Stimulated activated CD8-positive, alpha-beta memory T cell treated with anti-CD3 and anti-CD28 coated beads, Interleukin-15, amount 100 ng/mL, for 48 hours (primary cell): ENCODE measurements around the gene FREM3.
A peak's percentile ranks its signal among the peaks of the same experiment; 100 is the strongest.
"Not testable (repeated sequence)": the region's sequence is repeated elsewhere in the genome, so short reads cannot be mapped to it uniquely, and the experiment has no call there.

ENCODE experiments used
- DNase-seq, 2 donors: peaks; one replicate each; pipeline ENCODE4 v3.0.0-alpha.2; 2020; ENCODE audit warnings: low read depth in 2 of 2

Gene FREM3

DNA sequence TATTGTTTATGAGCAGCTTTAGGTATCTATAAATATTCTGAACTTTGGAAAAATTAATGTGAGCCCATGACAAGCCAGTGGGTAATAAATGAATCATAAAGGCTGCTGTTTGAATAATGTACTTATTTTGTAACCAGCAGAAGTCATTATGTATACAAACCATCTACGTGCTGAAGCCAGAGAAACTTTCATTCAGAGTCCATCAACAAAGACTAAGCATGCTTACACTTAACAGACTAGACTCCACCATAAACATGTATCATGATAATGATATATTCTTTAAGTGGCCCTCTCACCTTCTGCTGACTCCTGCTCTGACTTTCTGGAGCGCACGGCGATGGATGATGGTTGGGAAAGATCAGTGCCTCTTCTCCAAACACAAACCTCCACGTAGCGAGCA, 114.9 kb downstream of the FREM3 start:
- no peak for DNase-seq

DNA sequence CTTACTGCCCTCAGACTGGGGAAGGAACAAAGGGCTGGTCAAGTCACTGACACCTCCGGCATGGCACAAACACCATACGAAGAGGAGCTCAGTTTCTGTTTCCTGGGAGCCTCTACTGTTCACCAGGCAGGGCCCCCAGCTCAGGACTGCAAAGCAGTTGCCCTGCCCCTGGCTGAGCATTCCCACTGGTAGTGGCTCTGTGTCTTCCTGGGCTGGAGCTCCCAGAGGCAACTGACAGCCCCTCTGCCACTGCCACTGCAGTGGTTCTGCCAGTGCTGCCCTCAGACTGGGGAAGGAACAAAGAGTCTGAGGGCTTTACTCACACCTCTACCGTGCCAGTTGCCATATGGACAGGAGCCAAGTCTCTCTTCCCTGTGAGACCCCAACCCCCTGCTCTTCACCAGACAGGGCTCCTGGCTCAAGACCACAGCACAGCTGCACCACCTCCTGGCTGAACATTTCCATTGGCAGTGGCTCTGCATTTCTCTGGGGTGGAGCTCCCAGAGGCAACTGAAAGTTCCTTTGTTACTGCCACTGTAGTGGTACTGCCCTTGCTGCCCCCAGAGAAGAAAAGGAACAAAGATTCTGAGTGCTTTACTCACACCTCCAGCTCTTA, 119.0 kb downstream of the FREM3 start:
- DNase-seq, result no peak

DNA sequence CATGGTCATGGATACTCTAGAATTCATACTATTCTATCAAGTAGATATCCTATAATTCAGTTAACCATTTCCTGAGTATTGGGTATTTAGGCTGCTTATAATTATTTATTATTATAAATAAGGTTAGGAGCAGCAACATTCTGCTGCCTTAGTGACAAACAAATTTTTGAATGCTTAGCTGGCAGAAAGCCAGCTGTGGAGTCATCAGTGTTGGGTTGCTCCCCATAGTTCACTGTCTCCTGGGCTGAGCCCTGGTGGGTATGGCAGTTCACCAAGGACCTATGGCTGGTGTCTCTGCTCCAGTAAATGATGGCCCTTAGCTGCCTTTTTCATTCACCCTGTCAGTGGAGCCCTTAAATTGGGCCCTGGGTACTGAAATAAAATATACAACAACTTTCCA, 125.1 kb downstream of the FREM3 start:
- DNase-seq, result no peak

DNA sequence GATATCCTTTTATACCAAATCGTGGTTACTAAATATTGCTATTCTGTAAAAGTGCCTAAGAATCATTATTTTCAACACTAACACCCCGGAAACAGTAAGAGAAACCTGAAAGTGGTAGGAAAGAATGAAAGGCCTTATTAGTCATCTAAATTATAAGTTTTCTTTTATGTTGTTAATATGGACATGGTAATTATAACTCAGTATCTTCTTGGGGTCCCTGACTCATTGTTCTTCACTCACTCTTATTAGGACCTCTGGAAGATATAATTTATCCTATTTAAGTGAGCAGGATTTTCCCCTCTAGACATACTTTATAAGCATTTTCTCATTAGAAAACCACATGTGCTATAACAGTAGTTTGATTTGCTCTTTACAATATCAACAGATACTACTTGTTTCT, 136.0 kb downstream of the FREM3 start:
- no peak for DNase-seq

DNA sequence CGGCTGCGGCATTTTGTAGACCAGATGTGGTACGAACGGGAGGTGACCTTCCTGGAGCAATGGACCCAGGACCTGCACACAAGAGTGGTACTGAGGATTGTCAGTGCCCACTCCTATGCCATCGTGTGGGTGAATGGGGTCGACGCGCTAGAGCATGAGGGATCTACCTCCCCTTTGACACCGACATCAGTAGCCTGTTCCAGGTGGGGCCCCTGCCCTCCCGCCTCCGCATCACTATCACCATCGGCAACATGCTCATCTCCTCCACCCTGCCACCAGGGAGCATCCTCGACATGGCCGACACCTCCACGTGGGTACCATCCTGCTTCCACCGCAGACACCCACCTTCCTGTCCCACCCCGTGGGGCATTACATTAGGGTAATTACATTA, 140.7 kb downstream of the FREM3 start:
- peak in 1 of 2 donors; percentile 12 for DNase-seq

DNA sequence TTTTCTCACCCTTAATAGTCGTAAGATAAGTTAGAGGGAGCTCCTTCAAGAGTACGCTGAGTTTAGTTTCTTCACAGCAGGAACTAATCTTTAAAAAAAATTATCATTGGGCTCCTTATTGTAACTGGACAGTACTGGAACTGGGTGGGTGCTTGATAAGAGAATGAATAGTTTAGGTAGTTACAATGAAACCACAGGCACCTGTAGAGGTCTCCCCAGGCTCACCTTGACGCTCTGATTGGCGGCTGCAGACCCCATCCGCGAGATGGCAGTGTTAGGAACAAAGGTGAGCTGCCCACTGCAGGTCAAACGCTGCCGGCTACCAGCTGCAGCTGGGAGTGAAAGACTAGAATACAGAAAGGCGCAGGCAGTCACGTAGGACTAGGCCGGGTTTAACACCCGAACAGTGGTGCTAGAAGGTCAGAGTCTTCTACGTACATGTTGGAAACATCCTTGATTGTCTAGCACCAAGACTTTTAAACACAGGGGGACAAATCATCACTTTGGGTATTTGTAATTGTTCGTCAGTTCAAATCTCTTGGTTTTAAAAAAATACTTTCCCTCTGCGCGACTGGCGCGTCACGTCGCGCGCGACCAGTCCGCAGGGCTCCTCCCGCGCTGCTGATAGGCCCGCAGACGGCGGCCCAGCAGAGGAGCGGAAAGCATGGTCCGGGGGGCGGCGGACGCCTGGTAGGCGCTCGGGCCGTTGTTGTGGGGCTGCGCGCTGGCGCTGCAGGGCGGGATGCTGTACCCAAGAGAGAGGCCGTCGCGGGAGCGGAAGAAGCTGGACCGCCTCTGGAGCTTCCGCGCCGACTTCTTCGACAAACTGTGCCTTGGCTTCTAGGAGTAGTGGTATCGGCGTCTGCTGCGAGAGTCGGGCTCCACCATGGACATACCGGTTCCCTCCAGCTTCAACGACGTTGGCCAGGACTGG, 141.4 kb downstream of the FREM3 start:
- peak; percentile 47 to 54 for DNase-seq

DNA sequence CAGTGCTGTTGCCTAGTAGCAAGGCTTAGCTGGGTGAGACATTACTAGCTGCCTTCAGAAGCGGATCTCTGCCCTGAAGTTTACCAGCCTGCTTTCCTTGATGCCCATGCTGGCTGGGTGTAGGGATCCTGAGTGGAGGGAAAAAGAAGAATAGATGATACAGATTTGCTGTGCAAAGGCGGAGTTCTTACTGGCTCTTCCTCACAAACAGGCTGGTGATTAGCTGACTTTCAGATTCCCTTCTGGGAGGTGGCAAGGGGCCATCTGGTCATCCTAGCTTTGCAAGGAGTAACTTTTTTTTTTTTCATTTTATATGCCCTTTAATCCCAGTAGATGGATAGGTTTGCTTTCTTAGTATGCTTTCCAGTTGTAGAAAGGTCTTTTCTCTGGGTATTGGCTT, 142.2 kb downstream of the FREM3 start:
- no peak for DNase-seq

DNA sequence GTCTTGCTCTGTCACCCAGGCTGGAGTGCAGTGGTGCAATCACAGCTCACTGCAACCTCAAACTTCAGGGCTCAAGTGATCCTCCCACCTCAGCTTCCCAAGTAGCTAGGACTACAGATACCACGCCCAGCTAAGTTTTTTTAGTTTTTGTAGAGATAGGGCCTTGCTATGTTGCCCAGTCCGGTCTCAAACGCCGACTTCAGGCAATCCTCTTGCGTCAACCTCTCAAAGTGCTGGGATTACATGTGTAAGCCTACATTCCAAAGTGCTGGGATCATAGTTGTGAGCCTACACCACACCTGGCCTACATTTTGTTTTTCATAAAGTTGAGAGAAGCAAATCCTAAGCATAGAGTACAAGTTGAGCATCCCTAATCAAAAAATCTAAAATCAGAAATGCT, 144.8 kb downstream of the FREM3 start:
- no peak for DNase-seq

DNA sequence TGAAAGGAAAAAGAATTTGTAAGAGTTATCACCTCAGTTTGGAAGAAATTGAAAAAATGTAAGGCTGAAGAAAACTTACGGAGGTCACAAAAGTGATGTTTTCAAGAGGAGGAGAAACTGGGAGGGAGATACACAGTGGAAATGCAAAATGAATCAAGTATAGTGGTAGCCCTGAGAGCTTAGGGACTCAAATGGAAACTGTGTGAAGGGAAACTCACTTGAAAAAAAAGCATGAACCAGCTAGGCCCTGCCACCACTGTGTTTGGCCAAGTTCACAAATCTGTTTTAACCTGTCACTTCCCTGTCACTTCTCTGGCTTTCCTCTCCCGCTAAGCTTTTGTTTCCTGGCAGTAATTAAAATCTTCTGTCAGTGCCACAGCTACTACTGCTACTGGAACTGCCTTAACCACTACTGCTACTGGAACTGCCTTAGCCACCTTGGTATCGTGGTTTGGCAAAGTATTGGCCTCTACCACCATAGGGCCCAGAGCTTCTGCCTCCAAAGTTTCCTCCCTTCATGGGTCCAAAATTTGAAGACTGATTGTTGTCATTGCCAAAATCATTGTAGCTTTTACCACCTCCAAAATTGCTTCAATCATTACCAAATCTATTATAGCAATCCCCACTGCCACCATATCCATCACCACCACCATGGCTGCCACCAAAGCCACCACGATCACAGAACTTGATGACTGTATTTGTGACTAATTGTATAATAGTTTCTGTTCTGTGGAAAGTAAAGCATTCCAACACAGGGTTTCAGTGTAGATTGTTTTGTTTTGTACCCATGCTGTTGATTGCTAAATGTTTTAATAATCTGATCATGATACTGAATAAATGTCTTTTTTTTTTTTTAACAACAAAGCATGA, 145.5 kb downstream of the FREM3 start:
- DNase-seq, result peak in 1 of 2 donors; percentile 12

DNA sequence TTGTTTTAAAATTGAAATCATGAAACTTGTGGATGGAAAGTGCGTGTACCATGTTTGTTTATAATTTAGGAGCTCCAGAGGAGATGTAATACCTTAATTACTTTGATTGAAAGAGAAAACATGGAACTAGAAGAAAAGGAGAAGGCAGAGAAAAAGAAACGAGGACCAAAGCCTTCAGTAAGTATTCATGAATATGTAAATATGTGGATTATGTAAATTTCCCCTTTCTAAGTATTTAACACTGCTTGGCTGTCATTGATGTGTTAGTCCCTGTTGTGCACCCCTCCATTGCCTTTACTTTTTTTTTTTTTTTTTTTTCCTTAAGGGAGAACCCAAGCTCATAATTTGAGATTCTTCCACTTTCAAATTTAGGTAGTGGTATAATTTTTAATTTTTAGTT, 150.5 kb downstream of the FREM3 start:
- no peak for DNase-seq

DNA sequence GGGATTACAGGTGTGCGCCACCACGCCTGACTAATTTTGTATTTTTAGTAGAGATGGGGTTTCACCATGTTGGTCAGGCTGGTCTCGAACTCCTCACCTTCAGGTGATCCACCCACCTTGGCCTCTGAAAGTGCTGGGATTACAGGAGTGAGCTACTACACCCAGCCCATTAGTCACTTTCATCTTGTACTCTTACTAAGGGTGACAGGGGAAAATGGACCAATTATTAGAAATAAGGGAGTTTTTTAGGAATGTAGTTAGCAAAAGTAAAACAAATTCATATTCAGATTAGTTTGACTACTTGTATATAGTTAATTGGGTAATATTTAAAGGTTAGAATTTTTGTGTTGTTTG, 160.8 kb downstream of the FREM3 start:
- DNase-seq, result no peak

DNA sequence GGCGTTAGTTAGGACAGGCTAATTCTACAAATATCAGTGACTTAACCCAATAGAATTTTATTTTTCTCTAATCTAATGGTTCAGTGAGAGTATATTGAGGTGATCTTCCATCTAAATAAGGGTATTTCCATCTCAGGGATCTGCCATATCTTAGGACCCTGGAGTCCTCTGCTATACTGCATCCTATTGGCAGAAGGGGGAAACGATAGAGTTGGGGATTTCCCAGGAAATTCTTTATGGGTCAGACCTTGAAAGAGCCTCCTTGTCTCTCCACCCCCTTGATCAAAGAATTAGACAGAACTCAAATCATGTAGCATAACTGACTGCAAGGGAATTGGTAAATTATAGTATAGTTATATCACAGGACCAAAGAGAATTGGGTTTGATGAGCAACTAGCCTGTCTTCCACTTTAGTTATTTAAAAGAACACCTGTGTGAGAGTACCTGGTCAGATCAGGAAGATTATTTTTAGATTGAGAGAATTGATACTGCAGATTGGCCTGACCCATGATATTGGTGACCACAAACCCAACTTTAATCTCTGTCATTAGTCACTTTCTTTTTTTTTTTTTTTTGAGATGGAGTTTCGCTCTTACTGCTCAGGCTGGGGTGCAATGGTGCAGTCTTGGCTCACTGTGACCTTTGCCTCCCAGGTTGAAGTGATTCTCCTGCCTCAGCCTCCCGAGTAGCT, 161.4 kb downstream of the FREM3 start:
- no peak for DNase-seq

DNA sequence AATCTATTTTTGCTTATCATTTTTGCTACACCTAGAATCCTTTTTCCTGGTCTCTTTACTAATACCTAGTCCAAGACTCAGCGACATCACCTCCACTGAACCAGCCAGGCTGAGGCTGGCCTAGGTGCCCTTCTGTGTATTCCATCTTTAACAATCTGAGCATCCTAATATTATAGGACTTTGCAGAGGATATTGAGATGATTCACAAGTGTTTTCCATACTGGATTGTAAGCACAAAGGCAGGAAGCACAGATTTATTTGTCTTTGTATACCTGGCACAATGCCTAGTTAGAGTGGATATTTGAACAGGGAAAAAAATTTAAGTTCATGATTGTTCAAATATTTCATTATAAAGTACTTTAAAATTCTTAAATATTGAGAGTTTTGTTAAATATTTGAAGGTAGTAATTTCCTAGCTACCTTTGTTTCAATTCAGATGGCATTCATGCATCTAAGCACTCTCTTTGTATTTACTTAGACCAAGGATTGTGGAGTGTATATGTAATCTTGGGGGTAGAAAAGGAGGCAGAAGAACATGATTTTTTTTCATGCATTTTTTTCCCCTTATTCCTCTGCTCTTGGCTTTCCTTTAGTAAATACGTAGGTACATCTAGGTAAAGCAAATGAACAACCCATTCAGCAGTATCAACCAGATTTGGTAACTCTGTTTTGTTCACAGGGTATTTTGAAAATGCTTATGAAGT, 168.5 kb downstream of the FREM3 start:
- no peak for DNase-seq

DNA sequence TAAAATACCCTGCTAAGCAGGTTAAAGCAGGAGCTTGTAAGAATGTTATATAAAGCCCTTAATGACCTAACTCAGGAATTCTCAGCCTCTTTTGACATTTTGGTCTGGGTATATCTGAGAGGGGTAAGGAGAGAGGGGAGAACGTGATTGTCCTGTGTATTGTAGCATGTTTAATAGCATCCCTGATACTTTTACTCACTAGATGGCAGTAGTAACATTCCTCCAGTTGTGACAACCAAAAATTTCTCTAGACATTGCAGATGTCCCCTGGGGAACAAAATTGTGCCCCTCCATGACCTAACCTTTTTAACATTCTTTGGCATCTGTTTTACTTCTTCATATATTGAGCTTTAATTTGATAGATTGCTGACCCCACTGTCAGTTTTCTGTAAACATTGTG, 169.1 kb downstream of the FREM3 start:
- no peak for DNase-seq

DNA sequence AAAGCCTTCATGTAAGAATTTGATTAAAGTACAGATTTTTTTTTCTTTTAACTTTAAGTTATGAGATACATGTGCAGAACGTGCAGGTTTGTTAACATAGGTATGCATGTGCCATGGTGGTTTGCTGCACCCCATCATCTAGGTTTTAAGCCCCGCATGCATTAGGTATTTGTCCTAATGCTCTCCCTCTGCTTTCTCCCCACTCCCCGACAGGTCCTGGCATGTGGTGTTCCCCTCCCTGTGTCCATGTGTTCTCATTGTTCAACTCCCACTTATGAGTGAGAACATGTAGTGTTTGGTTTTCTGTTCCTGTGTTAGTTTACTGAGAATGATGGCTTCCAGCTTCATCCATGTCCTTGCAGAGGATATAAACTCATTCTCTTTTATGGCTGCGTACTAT, 172.4 kb downstream of the FREM3 start:
- DNase-seq, result not testable (repeated sequence)
